Suprapubic skin (tissue), 4 donors: Measurements from ENCODE around the gene BFSP1. TPM values are rescaled to one million over a fixed set of nuclear protein-coding genes. Genes with fewer than 3 reads are reported as not detected.

Experiments
- DNase-seq, 2 donors: peaks; one replicate each; pipeline ENCODE4 v3.0.0-alpha.2; 2019; ENCODE audit warnings: low spot score in 2 of 2
- H3K27ac ChIP-seq: fragments of 200-600 bp; sonication (generic); one replicate; pipeline ENCODE4 v1.5.1; 2019
- H3K27me3 ChIP-seq: fragments of 200-600 bp; sonication (generic); one replicate; pipeline ENCODE4 v1.5.1; 2019
- H3K36me3 ChIP-seq: fragments of 200-600 bp; sonication (generic); one replicate; pipeline ENCODE4 v1.5.1; 2019
- H3K4me1 ChIP-seq: fragments of 200-600 bp; sonication (generic); one replicate; pipeline ENCODE4 v1.5.1; 2019
- H3K4me3 ChIP-seq: fragments of 200-600 bp; sonication (generic); one replicate; pipeline ENCODE4 v1.5.1; 2019; ENCODE audit warnings: mild to moderate bottlenecking
- H3K9me3 ChIP-seq: fragments of 200-600 bp; sonication (generic); one replicate; pipeline ENCODE4 v1.5.1; 2019
- CTCF ChIP-seq, 2 donors: fragments of 200-600 bp in 1 of 2; fragments of 450-650 bp in 1 of 2; sonication (generic) in 1 of 2; IDR thresholded peaks; one replicate each; pipeline ENCODE4 v1.5.1; 2016 to 2019; ENCODE audit warnings: antibody characterized with exemption in 2 of 2, mild to moderate bottlenecking in 1 of 2, moderate library complexity in 1 of 2
- EP300 ChIP-seq: sonication (generic); formaldehyde crosslinking; IDR thresholded peaks from one replicate; pipeline ENCODE4 v1.6.1; 2017; ENCODE audit warnings: antibody characterized with exemption
- POLR2A ChIP-seq, 2 donors: fragments of 450-650 bp; IDR thresholded peaks; one replicate each; pipeline ENCODE4 v1.6.1; 2017; ENCODE audit warnings: antibody characterized with exemption in 2 of 2, mild to moderate bottlenecking in 2 of 2, moderate library complexity in 2 of 2
- POLR2AphosphoS5 ChIP-seq, 3 donors: sonication (generic); formaldehyde crosslinking; IDR thresholded peaks; one replicate each; pipeline ENCODE4 v1.6.1; 2017; ENCODE audit warnings: antibody characterized with exemption in 3 of 3
- WGBS: methylation state at CpG from one replicate; pipeline ENCODE4 v1.1.5; 2018; 5-methylcytosine and 5-hydroxymethylcytosine counted together
- total RNA-seq, 4 donors: library from RNA; depleted of rRNA; stranded (reverse); fragments of >200 nt; gene quantifications; one replicate each; pipeline ENCODE4 v1.1.0, GENCODE V29; 2016

Gene BFSP1
- total RNA-seq, 4 donors from 2014 or later: 0.85 to 1.7 (median 1.4) TPM

GRCh38 chr20:17513939-17514338 is 17.2 kb downstream of the BFSP1 start:
- Histone ChIP-seq H3K9me3 (no peaks in the 10 kb centered on the region), H3K4me3 (no peak overlapping the region), H3K27me3 (no peaks in the 10 kb centered on the region), H3K4me1 (no peaks in the 10 kb centered on the region), H3K27ac (no peak overlapping the region), H3K36me3 (no peaks in the 10 kb centered on the region)
- 60% methylated on average over 2 of the region's 2 CpGs for WGBS
- DNase-seq: no peak
- TF ChIP-seq CTCF (IDR thresholded peaks at IDR 0.05) (no peak), POLR2A (IDR thresholded peaks at IDR 0.05) (no peak), POLR2AphosphoS5 (IDR thresholded peaks at IDR 0.05) (no peak), EP300 (no peak)

- 75% methylated on average over 6 of the region's 6 CpGs for WGBS
- no peaks in the 10 kb centered on the region for H3K9me3 ChIP-seq
- TF ChIP-seq POLR2AphosphoS5 (IDR thresholded peaks at IDR 0.05) (no peak), POLR2A (IDR thresholded peaks at IDR 0.05) (no peak), CTCF (IDR thresholded peaks at IDR 0.05) (no peak), EP300 (no peak)
Observed at GRCh38 chr20:17511401-17511800, 19.8 kb downstream of the BFSP1 start.

GRCh38 chr20:17510548-17510947 is 20.6 kb downstream of the BFSP1 start:
- Histone ChIP-seq H3K27me3 (no peaks in the 10 kb centered on the region), H3K9me3 (no peaks in the 10 kb centered on the region), H3K4me3 (no peak overlapping the region), H3K36me3 (no peaks in the 10 kb centered on the region), H3K4me1 (peaks cover 11% of the 10 kb centered on the region), H3K27ac (no peak overlapping the region)
- no peak for DNase-seq
- 96% methylated on average over 4 of the region's 4 CpGs for WGBS
- no peak for TF ChIP-seq POLR2AphosphoS5 (IDR thresholded peaks at IDR 0.05)
- no peak for TF ChIP-seq POLR2A (IDR thresholded peaks at IDR 0.05)
- no peak for TF ChIP-seq EP300
- no peak for TF ChIP-seq CTCF (IDR thresholded peaks at IDR 0.05)

More at GRCh38 chr20:17511401-17511800, 19.8 kb downstream of the BFSP1 start:
- Histone ChIP-seq H3K27me3 (no peaks in the 10 kb centered on the region), H3K4me3 (no peak overlapping the region), H3K27ac (no peak overlapping the region), H3K4me1 (peaks cover 2% of the 10 kb centered on the region), H3K36me3 (no peaks in the 10 kb centered on the region)
- DNase-seq: peak in 1 of 2 donors; percentile 6

- H3K4me3 ChIP-seq: no peak overlapping the region
- no peaks in the 10 kb centered on the region for H3K9me3 ChIP-seq
- H3K27ac ChIP-seq: no peak overlapping the region
- H3K36me3 ChIP-seq: no peaks in the 10 kb centered on the region
- H3K4me1 ChIP-seq: peaks cover 17% of the 10 kb centered on the region
- no peaks in the 10 kb centered on the region for H3K27me3 ChIP-seq
- 96% methylated on average over 15 of the region's 18 CpGs for WGBS
- DNase-seq: no peak
- TF ChIP-seq EP300: no peak
- no peak for TF ChIP-seq CTCF (IDR thresholded peaks at IDR 0.05)
- no peak for TF ChIP-seq POLR2AphosphoS5 (IDR thresholded peaks at IDR 0.05)
- no peak for TF ChIP-seq POLR2A (IDR thresholded peaks at IDR 0.05)
Observed at GRCh38 chr20:17508756-17509155, 22.4 kb downstream of the BFSP1 start.

GRCh38 chr20:17507531-17507930 is 23.6 kb downstream of the BFSP1 start:
- Histone ChIP-seq H3K4me1 (peaks cover 17% of the 10 kb centered on the region), H3K27me3 (no peaks in the 10 kb centered on the region), H3K9me3 (no peaks in the 10 kb centered on the region), H3K27ac (no peak overlapping the region), H3K4me3 (no peak overlapping the region), H3K36me3 (no peaks in the 10 kb centered on the region)
- WGBS: 91% methylated on average over 5 of the region's 5 CpGs
- no peak for DNase-seq
- TF ChIP-seq POLR2A (IDR thresholded peaks at IDR 0.05) (no peak), EP300 (no peak), CTCF (IDR thresholded peaks at IDR 0.05) (no peak)
